Measurements from ENCODE around the gene GKN2. TPM values are rescaled to one million over a fixed set of nuclear protein-coding genes. Genes with fewer than 3 reads are reported as not detected.
"Not testable (repeated sequence)": the region's sequence is repeated elsewhere in the genome, so short reads cannot be mapped to it uniquely, and the experiment has no call there.

Gene GKN2
- total RNA-seq, 1 donor from 2014 or later = not detected

- no peak overlapping the region for H3K27ac Mint-ChIP-seq
- no peaks in the 10 kb centered on the region for H3K4me1 Mint-ChIP-seq
- no peak for DNase-seq (ENCODE audit: low spot score in 2 of 2, unreplicated experiment in 2 of 2)
- peaks cover 41% of the 10 kb centered on the region for H3K9me3 Mint-ChIP-seq
- H3K4me3 Mint-ChIP-seq = no peak overlapping the region
- TF ChIP-seq CTCF (IDR thresholded peaks at IDR 0.05; ENCODE audit: unreplicated experiment) = no peak
- no peaks in the 10 kb centered on the region for H3K36me3 Mint-ChIP-seq
- peaks cover 9% of the 10 kb centered on the region for H3K27me3 Mint-ChIP-seq (ENCODE audit: low read depth)
Observed at GRCh38 chr2:68905116-68905515, 47.6 kb downstream of the GKN2 start.

- Mint-ChIP-seq H3K36me3 (no peaks in the 10 kb centered on the region), H3K4me3 (no peak overlapping the region), H3K9me3 (peaks cover 41% of the 10 kb centered on the region), H3K27ac (no peak overlapping the region), H3K27me3 (ENCODE audit: low read depth) (peaks cover 21% of the 10 kb centered on the region), H3K4me1 (no peaks in the 10 kb centered on the region)
- DNase-seq (ENCODE audit: low spot score in 2 of 2, unreplicated experiment in 2 of 2) = no peak
- TF ChIP-seq CTCF (IDR thresholded peaks at IDR 0.05; ENCODE audit: unreplicated experiment) = no peak
Observed at GRCh38 chr2:68901561-68901960, 51.1 kb downstream of the GKN2 start.

GRCh38 chr2:68901199-68901514 lies 51.5 kb downstream of the GKN2 start:
- Mint-ChIP-seq H3K4me3 (no peak overlapping the region), H3K4me1 (no peaks in the 10 kb centered on the region), H3K9me3 (peaks cover 41% of the 10 kb centered on the region), H3K36me3 (no peaks in the 10 kb centered on the region), H3K27ac (no peak overlapping the region), H3K27me3 (ENCODE audit: low read depth) (peaks cover 21% of the 10 kb centered on the region)
- no peak for TF ChIP-seq CTCF (IDR thresholded peaks at IDR 0.05; ENCODE audit: unreplicated experiment)
- DNase-seq (ENCODE audit: low spot score in 2 of 2, unreplicated experiment in 2 of 2) = no peak

GRCh38 chr2:68900496-68901198 lies 52.0 kb downstream of the GKN2 start:
- Mint-ChIP-seq H3K9me3 (peaks cover 41% of the 10 kb centered on the region), H3K27ac (no peak overlapping the region), H3K4me3 (no peak overlapping the region), H3K27me3 (ENCODE audit: low read depth) (peaks cover 21% of the 10 kb centered on the region), H3K4me1 (no peaks in the 10 kb centered on the region), H3K36me3 (no peaks in the 10 kb centered on the region)
- no peak for TF ChIP-seq CTCF (IDR thresholded peaks at IDR 0.05; ENCODE audit: unreplicated experiment)
- no peak for DNase-seq (ENCODE audit: low spot score in 2 of 2, unreplicated experiment in 2 of 2)

- not testable (repeated sequence) for H3K36me3 Mint-ChIP-seq; H3K27ac Mint-ChIP-seq; H3K9me3 Mint-ChIP-seq; H3K4me1 Mint-ChIP-seq; H3K4me3 Mint-ChIP-seq; DNase-seq (ENCODE audit: low spot score in 2 of 2, unreplicated experiment in 2 of 2)
- H3K27me3 Mint-ChIP-seq (ENCODE audit: low read depth) = peaks cover 36% of the 10 kb centered on the region
Observed at GRCh38 chr2:68895981-68896380, 56.7 kb downstream of the GKN2 start.

Other genes starting within 250 kb of the GKN2 start
- 1.2 to 1.4 TPM (median 1.3 TPM) in 3 replicates for gene ARHGAP25, start 218.1 kb downstream of the GKN2 start, total RNA-seq
- 0.13 TPM in 1 of 3 replicates, not detected in the others for gene BMP10, start 81.5 kb downstream of the GKN2 start, total RNA-seq
- gene GKN1, start 21.7 kb upstream of the GKN2 start, total RNA-seq = not detected in 3 replicates
- 137 to 144 TPM (median 144 TPM) in 3 replicates for gene ANTXR1, start 60.3 kb upstream of the GKN2 start, total RNA-seq

All from mesothelial cell of epicardium (in vitro differentiated cells).